H9 (cell line): Measurements from ENCODE around the gene MPV17L2. TPM values are rescaled to one million over a fixed set of nuclear protein-coding genes. Genes with fewer than 3 reads are reported as not detected.

Source experiments
- DNase-seq: peaks from one replicate; pipeline ENCODE4 v3.0.0-alpha.2; 2017
- H2AFZ ChIP-seq: one replicate; pipeline ENCODE4 v1.6.1; 2013; ENCODE audit warnings: mild to moderate bottlenecking, low read length, control low read depth, moderate library complexity
- H2AK5ac ChIP-seq: 2 replicates; pipeline ENCODE4 v1.6.1; 2013; ENCODE audit warnings: low read length, control low read depth, mixed read lengths; ENCODE audit not compliant: insufficient read length
- H2BK120ac ChIP-seq: one replicate; pipeline ENCODE4 v1.6.1; 2013; ENCODE audit warnings: low read depth, mild to moderate bottlenecking, low read length, control low read depth, inconsistent platforms; ENCODE audit not compliant: poor library complexity, severe bottlenecking
- H2BK12ac ChIP-seq: 2 replicates; pipeline ENCODE4 v1.6.1; 2013; ENCODE audit warnings: low read length, control low read depth, mixed read lengths, low read depth; ENCODE audit not compliant: insufficient read length
- H2BK15ac ChIP-seq: 2 replicates; pipeline ENCODE4 v1.6.1; 2013; ENCODE audit warnings: low read depth, low read length, control low read depth
- H2BK20ac ChIP-seq: one replicate; pipeline ENCODE4 v1.6.1; 2013; ENCODE audit warnings: low read depth, mild to moderate bottlenecking, low read length, control low read depth, inconsistent platforms; ENCODE audit not compliant: poor library complexity, severe bottlenecking
- H2BK5ac ChIP-seq: 2 replicates; pipeline ENCODE4 v1.6.1; 2013; ENCODE audit warnings: low read length, control low read depth, mixed read lengths; ENCODE audit not compliant: insufficient read length
- H3K14ac ChIP-seq: 2 replicates; pipeline ENCODE4 v1.6.1; 2013; ENCODE audit warnings: low read length, control low read depth; ENCODE audit not compliant: insufficient read depth
- H3K18ac ChIP-seq: 2 replicates; pipeline ENCODE4 v1.6.1; 2013; ENCODE audit warnings: low read depth, mild to moderate bottlenecking, mixed read lengths, low read length, control low read depth; ENCODE audit not compliant: insufficient read length
- H3K23ac ChIP-seq: 2 replicates; pipeline ENCODE4 v1.6.1; 2013; ENCODE audit warnings: low read length, control low read depth, mixed read lengths, low read depth; ENCODE audit not compliant: insufficient read length
- H3K23me2 ChIP-seq: 2 replicates; pipeline ENCODE4 v1.6.1; 2013; ENCODE audit warnings: low read depth, mild to moderate bottlenecking, mixed read lengths, low read length, control low read depth; ENCODE audit not compliant: insufficient read length, poor library complexity, severe bottlenecking
- H3K27ac ChIP-seq: 2 replicates; pipeline ENCODE4 v1.5.1; 2013; ENCODE audit warnings: low read length, control low read depth, mixed read lengths, low read depth; ENCODE audit not compliant: insufficient read length
- H3K27me3 ChIP-seq: 2 replicates; pipeline ENCODE4 v1.6.1; 2013; ENCODE audit warnings: low read length, control low read depth, inconsistent platforms; ENCODE audit not compliant: insufficient read depth
- H3K4ac ChIP-seq: 2 replicates; pipeline ENCODE4 v1.6.1; 2013; ENCODE audit warnings: low read depth, mild to moderate bottlenecking, control low read depth, inconsistent platforms, low read length, moderate library complexity
- H3K4me1 ChIP-seq: 2 replicates; pipeline ENCODE4 v1.6.1; 2013; ENCODE audit warnings: low read length, control low read depth, inconsistent platforms; ENCODE audit not compliant: insufficient read depth
- H3K4me2 ChIP-seq: 2 replicates; pipeline ENCODE4 v1.6.1; 2013; ENCODE audit warnings: low read length, control low read depth, mixed read lengths; ENCODE audit not compliant: insufficient read length, insufficient read depth
- H3K56ac ChIP-seq: 2 replicates; pipeline ENCODE4 v1.6.1; 2013; ENCODE audit warnings: low read depth, mild to moderate bottlenecking, mixed read lengths, low read length, control low read depth; ENCODE audit not compliant: insufficient read length
- H3K79me1 ChIP-seq: 2 replicates; pipeline ENCODE4 v1.6.1; 2013; ENCODE audit warnings: low read depth, mild to moderate bottlenecking, moderate library complexity, low read length, control low read depth, inconsistent platforms; ENCODE audit not compliant: insufficient read depth, poor library complexity, severe bottlenecking
- H3K79me2 ChIP-seq: 2 replicates; pipeline ENCODE4 v1.6.1; 2013; ENCODE audit warnings: low read length, control low read depth, inconsistent platforms; ENCODE audit not compliant: insufficient read depth
- H3K9ac ChIP-seq: 2 replicates; pipeline ENCODE4 v1.6.1; 2013; ENCODE audit warnings: low read length, control low read depth, mixed read lengths; ENCODE audit not compliant: insufficient read length; ENCODE audit errors: extremely low read depth
- H3K9me3 ChIP-seq: one replicate; pipeline ENCODE4 v1.6.1; 2013; ENCODE audit warnings: low read depth, low read length, inconsistent platforms; ENCODE audit not compliant: control insufficient read depth
- H3T11ph ChIP-seq: one replicate; pipeline ENCODE4 v1.6.1; 2013; ENCODE audit warnings: mild to moderate bottlenecking, low read length, control low read depth, inconsistent platforms
- H4K20me1 ChIP-seq: one replicate; pipeline ENCODE4 v1.6.1; 2013; ENCODE audit not compliant: control insufficient read depth, insufficient read length, insufficient read depth
- H4K5ac ChIP-seq: 2 replicates; pipeline ENCODE4 v1.6.1; 2013; ENCODE audit warnings: low read depth, mild to moderate bottlenecking, mixed read lengths, low read length, control low read depth; ENCODE audit not compliant: insufficient read length
- H4K8ac ChIP-seq: replicated peaks from 2 replicates; pipeline ENCODE4 v1.6.1; 2013; ENCODE audit warnings: low read length, control low read depth, mixed read lengths, low read depth; ENCODE audit not compliant: insufficient read length
- H4K91ac ChIP-seq: 2 replicates; pipeline ENCODE4 v1.6.1; 2013; ENCODE audit warnings: low read depth, mild to moderate bottlenecking, moderate library complexity, mixed read lengths, low read length, control low read depth; ENCODE audit not compliant: insufficient read length
- H3K27ac Mint-ChIP-seq, 3 experiments: 2 replicates in 2 of 3; 3 replicates in 1 of 3; pipeline ENCODE4 v1.8.0; 2020 to 2021; ENCODE audit warnings: mixed read lengths in 3 of 3, mild to moderate bottlenecking in 1 of 3, moderate library complexity in 1 of 3
- H3K27me3 Mint-ChIP-seq: 2 replicates; pipeline ENCODE4 v1.8.0; 2021; ENCODE audit warnings: low read depth, mild to moderate bottlenecking, moderate library complexity, mixed read lengths
- H3K36me3 Mint-ChIP-seq, 3 experiments: 2 replicates in 2 of 3; 3 replicates in 1 of 3; pipeline ENCODE4 v1.8.0; 2020 to 2021; ENCODE audit warnings: low read depth in 3 of 3, mixed read lengths in 3 of 3; ENCODE audit not compliant: insufficient read depth in 1 of 3
- H3K4me1 Mint-ChIP-seq, 2 experiments: 2 replicates each; pipeline ENCODE4 v1.8.0; 2020; ENCODE audit warnings: mixed read lengths in 2 of 2
- H3K4me3 Mint-ChIP-seq, 2 experiments: 2 replicates in 1 of 2; 3 replicates in 1 of 2; pipeline ENCODE4 v1.8.0; 2020 to 2021; ENCODE audit warnings: mild to moderate bottlenecking in 2 of 2, mixed read lengths in 2 of 2, moderate library complexity in 1 of 2
- H3K9me3 Mint-ChIP-seq, 2 experiments: 2 replicates in 1 of 2; 3 replicates in 1 of 2; pipeline ENCODE4 v1.8.0; 2020; ENCODE audit warnings: mild to moderate bottlenecking in 2 of 2, mixed read lengths in 2 of 2, moderate library complexity in 1 of 2
- CTCF ChIP-seq: fragments of 200-600 bp; sonication (generic); conservative IDR thresholded peaks from 3 replicates; pipeline ENCODE4 v1.8.0; 2021; ENCODE audit warnings: antibody characterized with exemption, mild to moderate bottlenecking
- WGBS: extraction: QIAGEN DNeasy Blood & Tissue Kit; methylation state at CpG from one replicate; pipeline ENCODE4 v1.1.7; 2013; ENCODE audit warnings: missing lambda C conversion rate, low lambda C conversion rate, mixed read lengths; ENCODE audit not compliant: insufficient read length; ENCODE audit errors: extremely low coverage; 5-methylcytosine and 5-hydroxymethylcytosine counted together
- total RNA-seq: library from RNA; stranded (reverse); gene quantifications from 2 replicates; pipeline ENCODE4 v1.2.1, GENCODE V29; 2021

The MPV17L2 gene
- total RNA-seq, 1 experiment from 2014 or later: 26.4 TPM

GRCh38 chr19:18156268-18156667 lies 36.8 kb upstream of the MPV17L2 start:
- no peak overlapping the region for H4K91ac ChIP-seq
- no CpG with 5 or more reads among the region's 6 CpGs for WGBS

More at GRCh38 chr19:18156268-18156667, 36.8 kb upstream of the MPV17L2 start:
- Mint-ChIP-seq H3K36me3 (peaks cover 7 to 13% (median 13%) of the 10 kb centered on the region in 3 experiments; a peak in 5 of 7 replicates), H3K4me1 (peaks cover 15 to 34% of the 10 kb centered on the region in 2 experiments), H3K27ac (peak overlapping the region in 1 of 3 experiments; percentile 39; a peak in 3 of 7 replicates), H3K9me3 (no peaks in the 10 kb centered on the region), H3K27me3 (no peaks in the 10 kb centered on the region), H3K4me3 (peak overlapping the region in 1 of 2 experiments; percentile 64; a peak in 3 of 5 replicates)
- Histone ChIP-seq H2AK5ac (no peak overlapping the region), H3K9me3 (no peaks in the 10 kb centered on the region), H4K8ac (no peak overlapping the region), H3K4me2 (no peak overlapping the region), H3K56ac (no peak overlapping the region), H3K79me2 (no peaks in the 10 kb centered on the region), H2BK20ac (no peak overlapping the region), H3K9ac (no peak overlapping the region), H3K27me3 (no peaks in the 10 kb centered on the region), H3K4me1 (no peaks in the 10 kb centered on the region), H2BK12ac (no peak overlapping the region), H3K14ac (no peak overlapping the region), H4K20me1 (peaks cover 4% of the 10 kb centered on the region), H3K18ac (no peak overlapping the region), H3T11ph (no peak overlapping the region), H2BK15ac (no peak overlapping the region), H3K4ac (no peak overlapping the region), H2BK120ac (no peak overlapping the region), H4K5ac (no peak overlapping the region), H3K27ac (no peak overlapping the region), H3K23me2 (peaks cover 8% of the 10 kb centered on the region), H2BK5ac (no peak overlapping the region), H3K23ac (no peak overlapping the region), H3K79me1 (no peaks in the 10 kb centered on the region), H2AFZ (no peak overlapping the region)
- TF ChIP-seq CTCF: no peak
- DNase-seq: no peak
